Neural cell (in vitro differentiated cells): Measurements from ENCODE around the gene NRXN2. TPM values are rescaled to one million over a fixed set of nuclear protein-coding genes. Genes with fewer than 3 reads are reported as not detected.

Experiments
- H2AFZ ChIP-seq: fragments of 200-600, 300-800 bp; sonication (generic), shearing (Covaris generic); 2 replicates; pipeline ENCODE4 v1.6.0; 2014; ENCODE audit warnings: low read depth, mild to moderate bottlenecking, antibody characterized with exemption, low read length, moderate library complexity
- H3F3A ChIP-seq: fragments of 200-600 bp; shearing (Covaris generic); 2 replicates; pipeline ENCODE4 v1.6.1; 2016; ENCODE audit warnings: mild to moderate bottlenecking, moderate library complexity, mixed read lengths, antibody characterized with exemption, low read length; ENCODE audit not compliant: insufficient read depth, poor library complexity, severe bottlenecking
- H3K27ac ChIP-seq: fragments of 200-600, 300-800 bp; sonication (generic), shearing (Covaris generic); 2 replicates; pipeline ENCODE4 v1.5.1; 2014; ENCODE audit warnings: mild to moderate bottlenecking, low read length, moderate library complexity
- H3K27me3 ChIP-seq: fragments of 300-800, 200-600 bp; sonication (generic), shearing (Covaris generic); 2 replicates; pipeline ENCODE4 v1.6.0; 2014; ENCODE audit warnings: mild to moderate bottlenecking, low read depth, low read length, moderate library complexity; ENCODE audit not compliant: insufficient read depth
- H3K36me3 ChIP-seq: fragments of 300-800, 200-600 bp; sonication (generic), shearing (Covaris generic); 2 replicates; pipeline ENCODE4 v1.5.1; 2014; ENCODE audit warnings: mild to moderate bottlenecking, antibody characterized with exemption, low read length, moderate library complexity; ENCODE audit not compliant: insufficient read depth
- H3K4me2 ChIP-seq: fragments of 300-800, 200-600 bp; sonication (generic), shearing (Covaris generic); 2 replicates; pipeline ENCODE4 v1.6.0; 2014; ENCODE audit warnings: mild to moderate bottlenecking, low read length
- H3K4me3 ChIP-seq: fragments of 300-800, 200-600 bp; sonication (generic), shearing (Covaris generic); 2 replicates; pipeline ENCODE4 v1.5.1; 2014; ENCODE audit warnings: mild to moderate bottlenecking, low read length, moderate library complexity
- H3K79me2 ChIP-seq: fragments of 200-600 bp; shearing (Covaris generic); replicated peaks from 2 replicates; pipeline ENCODE4 v1.6.0; 2014; ENCODE audit warnings: mild to moderate bottlenecking, low read length, moderate library complexity; ENCODE audit not compliant: insufficient read depth
- H3K9ac ChIP-seq: fragments of 300-800, 200-600 bp; sonication (generic), shearing (Covaris generic); 2 replicates; pipeline ENCODE4 v1.6.1; 2016; ENCODE audit warnings: mild to moderate bottlenecking, low read length, mixed read lengths
- H3K9me2 ChIP-seq: fragments of 200-600 bp; shearing (Covaris generic); 2 replicates; pipeline ENCODE4 v1.6.1; 2016; ENCODE audit warnings: mild to moderate bottlenecking, low read length, mixed read lengths; ENCODE audit not compliant: insufficient read depth
- H3K9me3 ChIP-seq: fragments of 200-600, 300-800 bp; sonication (generic), shearing (Covaris generic); 2 replicates; pipeline ENCODE4 v1.6.1; 2016; ENCODE audit warnings: mild to moderate bottlenecking, mixed run types, low read length, moderate library complexity, mixed read lengths
- H4K20me1 ChIP-seq: fragments of 200-600 bp; shearing (Covaris generic); 2 replicates; pipeline ENCODE4 v1.6.1; 2016; ENCODE audit warnings: mild to moderate bottlenecking, mixed run types; ENCODE audit not compliant: insufficient read depth
- CTCF ChIP-seq: fragments of 450-650 bp; IDR thresholded peaks from 2 replicates; pipeline ENCODE4 v1.5.1; 2014; ENCODE audit warnings: antibody characterized with exemption, mild to moderate bottlenecking, moderate library complexity; ENCODE audit not compliant: poor library complexity, severe bottlenecking
- EP300 ChIP-seq: fragments of 450-650 bp; conservative IDR thresholded peaks from 2 replicates; pipeline ENCODE4 v1.6.1; 2014; ENCODE audit warnings: antibody characterized with exemption, mild to moderate bottlenecking, moderate library complexity; ENCODE audit not compliant: poor library complexity, severe bottlenecking
- EZH2 ChIP-seq: fragments of 200-600, 300-800 bp; shearing (Covaris generic), sonication (generic); IDR thresholded peaks from 2 replicates; pipeline ENCODE4 v1.6.1; 2014; ENCODE audit warnings: antibody characterized with exemption, low read length, borderline replicate concordance, mild to moderate bottlenecking; ENCODE audit not compliant: insufficient read depth, poor library complexity, severe bottlenecking
- MXI1 ChIP-seq: fragments of 450-650 bp; conservative IDR thresholded peaks from 2 replicates; pipeline ENCODE4 v1.6.1; 2014; ENCODE audit warnings: antibody characterized with exemption, mild to moderate bottlenecking; ENCODE audit not compliant: poor library complexity, severe bottlenecking
- POLR2AphosphoS5 ChIP-seq: IDR thresholded peaks from 2 replicates; pipeline ENCODE4 v1.6.1; 2012
- RAD21 ChIP-seq: fragments of 450-650 bp; conservative IDR thresholded peaks from 2 replicates; pipeline ENCODE4 v1.6.1; 2014; ENCODE audit warnings: antibody characterized with exemption, mild to moderate bottlenecking, moderate library complexity
- REST ChIP-seq: IDR thresholded peaks from 2 replicates; pipeline ENCODE4 v1.6.1; 2012; ENCODE audit warnings: borderline replicate concordance
- SMC3 ChIP-seq: fragments of 450-650 bp; conservative IDR thresholded peaks from 2 replicates; pipeline ENCODE4 v1.6.1; 2014; ENCODE audit warnings: antibody characterized with exemption, mild to moderate bottlenecking, moderate library complexity; ENCODE audit not compliant: poor library complexity
- TAF1 ChIP-seq: IDR thresholded peaks from 2 replicates; pipeline ENCODE4 v1.6.1; 2012; ENCODE audit warnings: low read depth
- polyA plus RNA-seq: library from polyadenylated mRNA; depleted of rRNA; stranded (reverse); fragments of >200 nt; gene quantifications from 2 replicates; pipeline ENCODE4 v1.2.3, GENCODE V29; 2014

NRXN2 gene
- polyA plus RNA-seq, 1 donor from 2014 or later = 68.0 TPM

DNA sequence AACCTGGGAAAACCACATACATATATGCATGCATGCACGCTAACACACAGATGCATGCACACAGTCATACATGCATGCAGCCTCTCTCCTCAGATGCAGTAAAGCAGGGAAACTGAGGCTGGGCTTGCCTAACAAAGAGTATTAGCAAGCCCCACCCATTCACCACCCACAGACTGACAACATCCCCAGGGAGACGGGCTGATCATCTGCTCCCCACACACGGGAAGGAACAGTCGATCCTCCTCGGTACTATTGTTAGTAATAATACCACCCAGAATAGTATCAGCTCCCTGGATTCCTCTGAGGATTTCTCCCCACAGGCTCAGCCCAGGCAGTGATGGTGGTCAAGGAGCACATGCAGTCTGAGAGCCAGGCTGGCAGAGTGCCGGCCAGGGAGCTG is 90.8 kb downstream of the NRXN2 start:
- H3K4me2 ChIP-seq = no peak overlapping the region
- no peak overlapping the region for H2AFZ ChIP-seq
- no peak overlapping the region for H3K9ac ChIP-seq
- no peaks in the 10 kb centered on the region for H4K20me1 ChIP-seq
- no peak overlapping the region for H3K4me3 ChIP-seq
- H3K27ac ChIP-seq = no peak overlapping the region
- no peaks in the 10 kb centered on the region for H3F3A ChIP-seq
- no peaks in the 10 kb centered on the region for H3K27me3 ChIP-seq
- no peak for TF ChIP-seq SMC3
- TF ChIP-seq TAF1 = no peak
- no peak for TF ChIP-seq CTCF
- TF ChIP-seq RAD21 = no peak
- TF ChIP-seq REST = no peak
- TF ChIP-seq EZH2 = no peak
- TF ChIP-seq POLR2AphosphoS5 = no peak
- TF ChIP-seq MXI1 = no peak
- TF ChIP-seq EP300 = no peak
- no peaks in the 10 kb centered on the region for H3K9me3 ChIP-seq
- H3K36me3 ChIP-seq = no peaks in the 10 kb centered on the region
- H3K79me2 ChIP-seq = peaks cover 10% of the 10 kb centered on the region
- H3K9me2 ChIP-seq = no peaks in the 10 kb centered on the region

GRCh38 chr11:64631675-64632074 is 91.3 kb downstream of the NRXN2 start:
- H3K9me2 ChIP-seq = no peaks in the 10 kb centered on the region
- no peaks in the 10 kb centered on the region for H4K20me1 ChIP-seq
- H3K36me3 ChIP-seq = peaks cover under 1% of the 10 kb centered on the region
- no peaks in the 10 kb centered on the region for H3K9me3 ChIP-seq
- no peak overlapping the region for H3K9ac ChIP-seq
- no peak overlapping the region for H3K4me3 ChIP-seq
- H2AFZ ChIP-seq = no peak overlapping the region
- no peak overlapping the region for H3K4me2 ChIP-seq
- TF ChIP-seq POLR2AphosphoS5 (no peak), SMC3 (no peak), REST (no peak), EZH2 (no peak), CTCF (no peak), EP300 (no peak), MXI1 (no peak), TAF1 (no peak), RAD21 (no peak)
- no peak overlapping the region for H3K27ac ChIP-seq
- H3F3A ChIP-seq = no peaks in the 10 kb centered on the region
- H3K79me2 ChIP-seq = peaks cover 4% of the 10 kb centered on the region
- H3K27me3 ChIP-seq = no peaks in the 10 kb centered on the region
